HG03442 (cell line): ENCODE data around the gene ZBP1.

ENCODE experiments used
- ATAC-seq: cut with Tn5 transposase; IDR thresholded peaks from one replicate; pipeline ENCODE4 v1.9.1; 2021; ENCODE audit warnings: mild to moderate bottlenecking, moderate library complexity; ENCODE audit not compliant: unreplicated experiment

ZBP1 gene

DNA sequence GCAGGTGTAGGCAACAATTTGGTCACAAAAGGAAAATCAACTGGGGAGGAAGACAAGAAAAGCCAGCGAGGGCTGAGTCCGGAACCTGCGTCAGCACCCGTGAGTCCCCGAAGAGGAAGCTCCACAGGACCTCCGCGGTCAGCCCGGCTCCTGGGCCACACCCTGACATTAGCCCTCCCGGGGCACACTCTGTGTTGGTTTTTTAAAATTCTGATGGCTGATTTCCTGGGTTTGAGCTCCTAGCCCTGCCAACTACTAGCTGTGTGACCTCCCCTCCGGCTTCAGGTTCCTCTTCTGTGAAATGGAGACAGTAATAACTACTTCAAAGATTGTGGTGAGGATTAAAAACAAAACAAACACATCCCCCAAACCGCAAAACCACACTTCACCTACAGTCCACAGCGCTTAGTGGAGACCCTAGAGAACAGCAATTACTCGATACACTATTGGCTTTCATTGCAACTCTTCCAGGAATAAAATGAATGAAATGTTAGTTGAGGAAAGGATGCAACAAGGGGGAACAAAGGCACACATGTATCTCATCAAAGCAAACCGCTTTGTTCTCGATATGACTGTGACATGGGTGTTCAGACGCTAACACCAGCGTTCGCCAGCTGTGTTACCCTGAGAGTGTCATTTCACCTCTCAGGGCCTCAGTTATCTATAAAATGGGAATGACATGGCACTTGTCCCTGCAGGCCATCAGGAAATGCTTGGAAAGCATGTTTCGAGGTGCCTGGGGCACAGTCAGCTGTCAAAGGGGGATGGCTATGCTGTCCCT is 985 bp downstream of the ZBP1 start:
- ATAC-seq: peak; percentile 66

DNA sequence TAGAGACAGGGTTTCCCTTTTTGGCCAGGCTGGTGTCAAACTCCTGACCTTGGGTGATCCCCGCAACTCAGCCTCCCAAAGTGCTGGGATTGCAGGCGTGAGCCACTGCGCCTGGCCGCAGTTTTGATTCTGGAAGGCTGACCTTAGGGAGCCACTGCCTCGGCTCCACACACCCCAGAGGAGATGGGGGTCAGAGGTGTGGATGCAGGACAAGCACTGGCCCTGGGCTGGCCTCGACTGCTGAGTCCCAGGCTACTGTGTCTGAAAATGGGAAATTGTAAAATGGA is 1.5 kb downstream of the ZBP1 start:
- no peak for ATAC-seq

DNA sequence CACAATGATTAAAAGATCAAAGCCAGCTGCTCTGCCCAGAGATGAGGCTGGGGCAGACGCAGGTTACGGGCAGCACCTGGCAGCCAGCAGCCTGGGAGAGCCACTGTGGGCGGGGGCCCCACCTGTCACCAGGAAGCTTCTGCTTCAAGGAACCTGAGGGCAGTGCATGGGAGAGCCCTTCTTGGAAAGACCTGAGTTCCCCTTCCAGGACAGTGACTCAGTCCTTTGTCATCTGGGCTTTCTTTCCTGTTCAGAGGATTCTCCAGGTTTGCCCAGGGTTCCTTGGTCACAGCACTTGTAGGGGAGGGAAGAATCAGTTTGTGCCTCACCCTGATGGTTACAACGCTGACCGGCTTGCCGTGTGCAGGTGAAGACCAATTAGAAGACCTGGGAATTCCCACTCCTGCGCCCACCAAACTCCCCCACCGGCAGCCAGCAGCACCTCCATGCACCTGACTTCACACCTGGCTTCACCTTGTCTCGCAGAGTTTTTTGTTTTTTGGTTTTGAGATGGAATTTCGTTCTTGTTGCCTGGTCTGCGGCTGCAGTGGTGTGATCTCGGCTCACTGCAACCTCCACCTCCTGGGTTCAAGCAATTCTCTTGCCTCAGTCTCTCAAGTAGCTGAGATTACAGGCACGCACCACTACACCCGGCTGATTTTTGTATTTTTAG is 2.0 kb downstream of the ZBP1 start:
- ATAC-seq: no peak

DNA sequence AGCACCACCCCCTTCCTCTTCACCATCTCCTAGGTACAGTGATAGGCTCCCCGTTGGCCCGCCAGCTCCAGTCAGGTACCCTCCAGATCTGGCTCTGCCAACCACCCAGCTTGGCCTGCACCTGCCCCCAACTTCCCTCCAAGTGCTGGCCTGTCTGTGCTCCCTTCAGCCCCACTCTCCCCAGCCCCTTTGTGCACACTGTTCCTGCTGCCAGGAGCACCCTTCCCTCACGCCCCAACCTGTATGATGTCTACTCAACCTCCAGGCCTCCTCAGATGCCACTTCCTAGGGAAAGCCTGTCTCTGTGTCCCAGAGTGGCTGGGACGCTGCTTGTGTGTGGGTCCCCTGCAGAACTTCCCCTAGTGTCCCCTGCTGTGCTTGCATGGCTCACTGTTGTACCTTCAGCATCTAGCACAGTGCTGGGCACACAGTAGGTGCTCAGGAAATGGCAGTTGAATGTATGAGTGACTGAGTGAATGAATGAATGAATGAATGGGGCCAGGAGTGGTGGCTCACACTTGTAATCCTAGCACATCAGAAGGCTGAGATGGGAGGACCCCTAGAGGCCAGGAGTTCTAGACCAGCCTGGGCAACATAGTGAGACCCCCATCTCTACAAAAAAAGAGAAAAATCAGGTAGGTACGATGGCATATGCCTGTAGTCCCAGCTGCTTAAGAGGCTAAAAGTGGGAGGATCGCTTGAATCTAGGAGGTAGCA is 3.0 kb downstream of the ZBP1 start:
- ATAC-seq: no peak

DNA sequence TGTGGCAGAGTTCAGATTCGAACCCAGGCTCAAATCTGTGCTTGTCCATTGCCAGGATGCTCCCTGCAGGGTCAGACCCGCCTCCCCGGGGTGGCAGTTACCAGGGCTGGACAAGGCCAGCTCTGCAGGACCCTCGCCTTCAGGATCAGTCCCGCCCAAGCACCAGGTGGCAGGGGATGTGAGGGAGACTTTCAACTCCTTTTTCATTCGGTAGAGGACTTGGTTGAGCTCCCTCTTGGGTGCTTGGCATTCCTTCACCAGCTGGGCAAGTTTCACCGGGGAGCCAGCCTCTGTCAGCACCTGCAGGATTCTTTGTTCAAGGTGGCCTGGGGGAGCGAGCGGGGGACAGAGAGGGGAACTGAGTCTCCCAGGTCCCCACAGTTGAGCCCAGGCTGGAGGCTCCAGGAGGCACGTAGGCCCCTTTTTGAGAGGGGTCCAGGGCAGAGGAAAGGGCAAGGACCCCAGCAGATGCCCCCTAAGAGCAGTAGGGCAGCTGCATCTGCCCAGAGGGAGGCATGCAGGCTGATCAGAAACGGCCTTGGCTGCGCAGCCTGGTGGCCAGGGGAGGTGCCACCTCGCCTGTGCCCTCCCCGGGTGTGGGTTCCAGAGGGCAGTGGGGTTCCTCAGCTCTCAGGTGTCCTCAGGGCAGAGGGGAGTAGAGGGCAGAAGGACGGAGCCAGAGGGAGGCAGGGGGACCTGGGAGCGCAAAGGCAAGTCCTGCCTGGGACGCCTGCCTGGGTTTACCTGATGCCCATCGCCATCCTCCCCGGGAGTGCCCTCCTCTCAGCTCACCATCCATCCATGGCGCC is 3.9 kb downstream of the ZBP1 start:
- no peak for ATAC-seq

DNA sequence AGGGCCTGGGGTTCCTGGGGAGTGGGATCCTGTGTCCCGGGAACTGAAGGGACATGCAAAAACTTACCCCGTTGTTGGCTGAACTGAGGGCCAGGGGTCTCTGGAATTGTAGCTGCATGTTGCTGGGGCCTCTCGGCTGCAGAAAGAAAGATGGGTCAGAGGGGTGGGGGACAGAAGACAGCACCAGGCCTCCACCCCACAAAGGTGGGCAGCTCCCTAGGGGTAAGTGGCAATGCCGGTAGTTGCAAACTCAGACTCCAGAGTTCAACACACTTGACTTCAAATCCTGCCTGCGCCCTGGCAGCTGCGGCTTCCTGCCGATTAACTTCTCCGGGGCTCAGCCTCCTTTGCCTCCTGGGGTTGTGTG is 4.8 kb downstream of the ZBP1 start:
- no peak for ATAC-seq

DNA sequence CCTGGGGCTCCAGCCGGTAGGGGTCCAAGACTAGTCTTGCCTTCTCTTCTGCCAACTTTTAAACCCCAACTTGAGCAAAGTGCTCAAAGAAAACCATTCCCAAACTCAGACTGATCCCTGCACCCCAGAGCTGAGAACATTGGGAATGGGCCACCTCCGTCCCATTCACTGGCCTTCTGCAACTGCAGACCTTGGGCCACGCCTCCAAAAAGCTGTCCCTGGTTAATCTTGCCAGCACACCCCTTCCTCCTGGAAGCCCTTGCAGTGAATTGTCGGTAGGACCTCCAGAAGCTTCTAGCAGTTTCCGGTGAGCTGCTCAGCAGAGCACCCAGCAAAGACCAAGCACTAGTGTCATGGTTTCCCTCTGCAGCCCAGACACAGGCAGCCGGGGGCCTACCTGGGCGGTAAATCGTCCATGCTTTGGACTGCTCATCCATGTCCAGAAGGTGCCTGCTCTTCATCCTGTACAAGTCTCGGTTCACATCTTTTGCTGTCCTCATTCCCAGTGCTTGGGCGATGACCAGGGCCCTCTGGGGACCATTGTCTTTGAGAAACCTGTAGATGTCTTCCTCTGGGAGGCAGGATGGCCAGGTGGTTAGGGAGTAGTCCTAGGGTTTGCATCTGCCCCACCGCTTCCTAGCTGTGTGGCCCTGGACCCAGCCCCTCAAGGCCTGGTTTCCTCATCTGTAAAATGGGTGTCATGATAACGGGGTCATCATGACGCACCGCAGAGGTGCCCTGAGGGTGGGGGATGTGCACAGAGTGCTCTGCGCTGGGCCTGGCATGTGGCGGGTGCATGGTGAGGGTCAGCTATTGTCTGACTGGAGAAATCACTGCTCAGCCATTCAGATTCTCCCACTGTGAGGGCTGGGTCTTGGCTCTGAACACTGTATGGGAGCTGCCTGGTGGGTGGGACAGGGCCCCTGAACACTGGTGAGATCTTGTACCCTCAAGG is 5.5 kb downstream of the ZBP1 start:
- ATAC-seq: no peak

DNA sequence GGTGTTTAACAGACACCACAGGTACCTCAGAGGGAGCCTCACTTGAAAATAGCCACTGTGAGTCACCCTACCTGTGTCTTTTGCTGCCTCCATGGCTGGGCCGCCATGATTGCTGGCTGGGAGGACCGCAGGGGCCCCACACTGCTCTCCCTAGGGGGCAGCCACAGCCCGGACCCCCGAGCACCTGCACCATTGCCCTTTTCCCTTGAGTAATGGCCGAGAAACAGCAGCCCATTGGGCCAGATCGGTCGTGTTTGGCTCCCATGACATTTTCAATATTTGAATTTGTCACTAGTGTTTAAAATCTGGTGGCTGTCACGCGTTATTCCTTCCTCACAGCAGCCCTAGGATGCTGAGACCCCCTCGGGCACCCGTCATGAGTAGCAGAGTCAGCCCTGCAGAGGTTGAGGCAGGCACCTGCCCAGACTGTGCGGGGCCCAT is 6.7 kb downstream of the ZBP1 start:
- no peak for ATAC-seq

DNA sequence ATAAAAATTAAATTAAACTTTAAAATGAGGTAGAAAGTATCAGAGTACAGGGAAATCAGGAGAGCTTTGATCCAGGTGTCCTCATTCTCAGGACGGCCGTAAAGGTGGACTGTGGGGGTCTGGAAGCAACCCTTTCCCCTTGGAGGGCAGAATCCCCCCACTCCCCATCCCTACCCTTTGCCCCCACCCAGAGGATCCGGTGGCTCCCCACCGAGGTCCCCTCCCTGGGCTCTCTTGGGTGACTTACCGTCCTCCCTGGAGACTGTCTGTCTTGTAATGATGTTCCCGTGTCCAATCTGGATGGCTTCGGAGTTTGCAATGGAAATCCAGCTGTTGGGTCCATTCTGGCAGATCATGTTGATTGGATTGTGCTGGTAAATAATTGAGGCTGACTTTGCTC is 7.3 kb downstream of the ZBP1 start:
- no peak for ATAC-seq

DNA sequence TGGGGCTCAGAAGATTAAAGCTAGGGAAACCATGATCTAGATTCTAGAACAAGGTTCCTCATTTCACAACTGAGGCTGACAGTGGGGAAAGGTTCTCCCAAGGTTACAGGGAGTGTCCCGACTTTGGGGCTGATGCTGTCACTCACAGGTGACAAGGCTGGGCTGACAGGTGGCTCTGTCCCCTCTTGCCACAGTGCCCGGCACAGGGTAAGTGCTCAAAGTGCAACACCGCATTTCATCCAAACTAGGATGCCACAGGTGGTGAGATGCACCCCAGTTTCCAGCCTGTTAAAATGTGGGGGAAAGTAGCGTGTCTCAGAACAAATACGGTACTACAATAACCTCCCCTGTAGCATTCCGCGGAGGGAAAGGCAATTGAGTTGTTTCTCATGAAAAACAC is 7.8 kb downstream of the ZBP1 start:
- ATAC-seq: no peak

DNA sequence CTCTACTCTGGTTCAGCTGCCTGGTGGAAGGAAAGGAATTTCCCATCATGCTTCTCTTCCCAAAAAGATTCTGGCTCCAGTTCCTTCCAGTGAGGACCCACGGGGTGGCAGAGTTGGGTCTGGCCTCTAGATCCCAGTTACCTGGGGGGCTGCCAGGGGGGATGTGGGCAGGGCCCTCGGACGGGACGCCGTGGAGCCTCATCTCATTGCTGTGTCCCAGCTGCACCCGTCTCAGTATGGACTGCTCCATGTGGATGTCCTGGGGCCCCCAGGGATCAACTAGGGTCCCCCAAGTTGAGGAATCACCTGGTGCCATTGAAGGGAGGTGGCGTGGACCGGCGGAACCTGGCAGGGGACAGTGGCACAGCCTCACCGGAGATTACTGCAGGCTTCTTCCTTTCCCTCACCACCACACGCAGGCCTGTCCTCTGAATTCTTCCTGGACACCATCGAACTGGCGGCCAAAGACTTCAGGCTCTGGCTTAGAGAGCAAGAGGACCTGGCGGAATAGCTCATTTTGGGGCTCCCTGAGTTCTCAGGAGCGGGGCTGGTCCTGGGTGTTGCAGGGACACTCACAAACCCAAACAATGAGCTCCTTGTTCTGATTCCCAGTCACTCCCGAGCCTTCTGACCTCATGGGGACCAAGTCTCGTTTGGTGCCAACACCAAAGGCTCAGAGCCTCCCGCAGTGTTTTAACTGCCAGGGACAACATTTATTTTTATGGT is 8.5 kb downstream of the ZBP1 start:
- ATAC-seq: no peak

DNA sequence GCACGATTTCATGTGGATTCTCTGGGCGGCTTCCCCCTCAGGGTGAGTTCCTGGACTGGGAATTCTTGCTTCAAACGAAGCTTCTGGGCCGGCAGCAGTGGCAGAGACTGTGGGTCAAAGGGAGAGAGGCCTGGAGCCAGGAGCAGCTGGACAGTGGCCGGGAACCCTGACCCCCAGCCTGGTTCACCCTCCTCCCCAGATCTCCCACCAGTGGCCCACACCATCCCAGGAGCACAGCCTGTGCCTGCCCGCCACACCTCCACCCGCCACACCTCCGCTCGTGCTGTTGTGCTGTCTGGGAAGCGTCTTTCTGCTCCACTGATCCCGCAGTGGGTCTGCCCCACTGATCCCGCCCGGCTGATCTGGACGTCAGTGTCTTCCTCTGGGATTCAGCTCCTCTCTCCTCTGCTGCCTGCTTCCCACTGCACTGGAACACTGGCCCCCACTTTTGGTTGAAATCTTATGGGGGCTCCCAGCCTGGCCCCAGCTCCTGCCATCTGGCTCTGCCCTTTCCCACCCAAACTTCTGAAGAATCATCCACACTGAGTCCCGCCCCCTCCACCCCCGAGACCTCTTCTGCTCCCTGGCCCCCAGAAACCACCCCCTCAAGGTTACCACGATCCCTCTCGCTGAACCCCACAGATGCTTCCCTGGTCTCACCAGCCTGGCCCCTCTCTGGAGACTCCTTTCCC is 9.8 kb downstream of the ZBP1 start:
- no peak for ATAC-seq

DNA sequence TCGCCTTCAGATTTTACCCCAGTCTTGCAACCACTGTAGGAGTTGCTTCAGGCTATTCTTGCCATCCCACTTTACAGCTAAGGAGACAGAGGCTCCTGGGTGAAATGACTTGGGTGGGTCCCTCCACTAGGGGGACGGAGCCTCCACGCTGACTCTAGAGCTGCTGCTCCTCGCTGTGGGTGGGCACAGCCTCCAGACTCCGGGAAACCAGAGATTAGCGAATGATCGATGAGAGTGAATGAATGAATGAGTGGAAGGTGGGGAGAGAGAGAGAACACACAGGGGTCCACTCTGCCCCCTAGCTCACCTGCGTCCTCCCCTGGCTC is 10.4 kb downstream of the ZBP1 start:
- ATAC-seq: no peak

DNA sequence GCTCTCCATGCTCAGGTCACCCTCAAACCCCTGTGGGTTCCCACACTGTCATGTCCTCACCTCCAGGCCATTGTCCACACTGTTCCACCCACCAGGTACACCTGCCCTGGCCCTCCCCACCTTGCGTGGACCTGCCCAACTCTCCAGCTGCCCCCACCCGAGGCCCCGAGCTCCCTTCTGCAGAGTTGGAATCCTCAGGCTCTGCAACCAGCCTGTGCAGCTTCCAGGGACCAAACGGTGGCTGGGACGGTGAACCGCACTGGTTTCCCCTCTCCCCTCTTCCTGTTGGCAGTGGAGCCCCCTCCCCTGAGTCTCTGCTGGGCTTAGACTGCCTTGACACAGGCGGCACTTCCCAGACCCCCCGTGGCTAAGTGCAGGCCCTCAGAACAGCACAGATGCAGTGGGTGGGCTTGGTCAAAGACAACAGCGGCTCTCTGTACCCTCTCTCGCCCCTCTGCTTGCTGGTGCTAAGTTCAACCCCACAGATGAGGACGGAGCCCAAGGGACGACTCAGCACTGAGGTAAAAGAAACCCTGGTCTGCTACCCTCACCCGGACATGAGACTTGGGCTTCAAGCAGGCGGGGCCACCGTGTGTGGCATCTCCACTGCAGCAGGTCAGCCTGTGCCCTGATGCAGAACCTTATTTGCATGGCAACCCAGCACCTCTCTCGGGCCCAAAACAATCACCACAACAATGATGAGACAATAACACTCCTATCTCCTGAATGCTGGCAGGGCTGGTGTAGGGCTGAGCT is 11.0 kb downstream of the ZBP1 start:
- ATAC-seq: no peak

DNA sequence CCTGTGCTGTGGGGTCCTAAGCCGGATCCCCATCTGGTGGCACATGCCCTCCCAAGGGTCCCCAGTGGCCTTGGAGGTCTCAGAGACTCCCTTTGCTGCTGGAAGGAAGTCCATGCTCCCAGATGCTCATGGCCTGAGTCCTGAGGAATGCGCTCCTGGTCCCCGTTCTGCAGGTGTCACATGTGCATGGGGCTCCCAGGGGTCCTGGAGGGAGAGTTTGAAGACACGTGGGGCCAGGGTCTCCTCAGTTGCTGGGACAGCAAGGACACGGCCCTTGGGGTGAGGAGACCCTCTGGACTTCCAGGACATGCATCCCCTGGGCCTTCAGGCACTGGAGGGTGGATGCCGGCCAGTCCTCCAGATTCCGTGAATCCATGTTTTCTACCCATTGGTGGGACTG is 11.7 kb downstream of the ZBP1 start:
- ATAC-seq: no peak

DNA sequence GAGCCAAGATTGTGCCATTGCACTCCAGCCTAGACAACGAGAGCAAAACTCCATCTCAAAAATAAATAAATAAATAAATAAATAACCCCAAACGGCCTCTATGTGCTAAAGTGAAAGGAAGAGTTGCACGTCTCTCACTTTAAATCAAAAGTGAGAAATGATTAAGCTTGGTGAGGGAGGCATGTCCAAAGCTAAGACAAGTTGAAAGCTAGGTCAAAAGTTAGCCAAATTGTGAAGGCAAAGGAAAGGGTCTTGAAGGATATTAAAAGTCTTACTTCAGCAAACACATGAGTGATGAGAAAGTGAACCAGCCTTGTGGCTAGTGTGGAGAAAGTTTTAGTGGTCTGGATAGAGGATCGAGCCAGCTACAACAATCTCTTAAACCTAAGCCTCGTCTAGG is 14.3 kb downstream of the ZBP1 start:
- no peak for ATAC-seq

DNA sequence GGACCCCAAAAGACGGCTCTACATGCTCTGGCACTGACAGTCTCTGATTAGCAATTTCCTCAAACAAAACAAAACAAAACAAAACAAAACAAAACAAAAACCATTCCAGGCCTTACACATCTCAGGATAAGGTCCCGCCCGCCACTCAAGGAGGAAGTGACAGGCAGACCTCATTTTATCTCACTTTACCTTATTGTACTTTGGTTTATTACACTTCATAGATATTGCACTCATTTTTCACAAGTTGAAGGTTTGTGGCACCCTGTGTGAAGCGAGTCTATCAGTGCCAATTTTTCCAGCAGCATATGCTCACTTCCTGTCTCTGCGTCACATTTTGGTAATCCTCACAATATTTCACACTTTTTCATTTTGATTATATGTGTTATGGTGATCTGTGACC is 15.2 kb downstream of the ZBP1 start:
- no peak for ATAC-seq

DNA sequence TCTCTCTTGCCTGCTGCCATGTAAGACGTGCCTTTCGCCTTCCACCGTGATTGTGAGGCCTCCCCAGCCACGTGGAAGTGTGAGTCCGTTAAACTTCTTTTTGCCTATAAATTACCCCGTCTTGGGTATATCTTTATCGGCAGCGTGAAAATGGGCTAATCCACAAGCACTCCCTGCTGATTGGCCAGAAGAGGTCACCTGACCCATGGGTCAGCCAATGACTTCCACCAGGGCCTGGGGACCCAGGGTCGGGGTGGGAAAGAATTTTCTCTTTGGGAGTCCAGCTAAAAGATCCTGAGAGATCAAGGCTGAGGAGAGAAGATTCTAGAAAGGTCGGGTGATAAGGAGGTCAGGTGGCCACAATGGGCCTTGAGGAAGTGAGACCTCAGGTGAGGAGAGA is 17.1 kb downstream of the ZBP1 start:
- no peak for ATAC-seq

DNA sequence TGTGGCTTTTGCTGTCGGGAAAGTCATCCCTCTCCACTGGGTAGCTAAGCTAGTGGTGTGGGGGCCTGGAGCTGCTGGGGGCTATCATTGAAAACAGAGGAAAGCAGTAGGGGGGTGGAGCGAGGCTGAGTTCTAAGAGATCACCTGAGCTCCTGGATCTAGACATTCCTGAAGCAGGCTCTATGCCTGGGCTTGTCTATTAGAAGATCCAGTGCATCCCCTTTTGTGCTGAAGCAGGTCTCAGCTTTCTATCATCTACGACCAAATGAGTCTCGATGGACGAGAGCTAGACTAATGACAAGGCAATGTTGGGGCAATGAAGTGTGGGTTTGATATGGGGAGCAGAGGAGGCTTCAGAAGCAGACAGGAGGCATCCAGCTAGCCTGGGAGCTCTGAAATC is 18.5 kb downstream of the ZBP1 start:
- ATAC-seq: no peak
